ENCODE data around the gene SLC25A1.

SLC25A1 gene

DNA sequence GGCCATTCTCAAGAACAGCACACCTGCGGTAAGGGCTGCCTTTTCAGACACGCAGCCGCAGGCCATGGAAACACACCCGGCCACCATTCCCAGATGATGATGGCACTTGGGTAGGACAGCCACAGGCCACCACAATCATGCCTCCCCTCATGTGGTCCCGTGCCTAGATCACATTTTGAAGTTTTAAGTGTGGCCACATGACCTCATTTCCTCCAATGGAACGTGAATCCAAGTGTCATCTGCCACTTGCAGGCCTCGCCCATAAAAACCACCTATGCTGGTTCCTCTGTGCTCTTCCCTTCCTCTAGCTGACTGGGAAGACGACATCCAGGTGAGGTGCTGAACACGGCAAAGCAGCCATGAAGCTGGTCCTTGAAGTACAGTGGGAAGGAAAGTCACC, 44.6 kb upstream of the SLC25A1 start:
- TF ChIP-seq, protein P1, sequence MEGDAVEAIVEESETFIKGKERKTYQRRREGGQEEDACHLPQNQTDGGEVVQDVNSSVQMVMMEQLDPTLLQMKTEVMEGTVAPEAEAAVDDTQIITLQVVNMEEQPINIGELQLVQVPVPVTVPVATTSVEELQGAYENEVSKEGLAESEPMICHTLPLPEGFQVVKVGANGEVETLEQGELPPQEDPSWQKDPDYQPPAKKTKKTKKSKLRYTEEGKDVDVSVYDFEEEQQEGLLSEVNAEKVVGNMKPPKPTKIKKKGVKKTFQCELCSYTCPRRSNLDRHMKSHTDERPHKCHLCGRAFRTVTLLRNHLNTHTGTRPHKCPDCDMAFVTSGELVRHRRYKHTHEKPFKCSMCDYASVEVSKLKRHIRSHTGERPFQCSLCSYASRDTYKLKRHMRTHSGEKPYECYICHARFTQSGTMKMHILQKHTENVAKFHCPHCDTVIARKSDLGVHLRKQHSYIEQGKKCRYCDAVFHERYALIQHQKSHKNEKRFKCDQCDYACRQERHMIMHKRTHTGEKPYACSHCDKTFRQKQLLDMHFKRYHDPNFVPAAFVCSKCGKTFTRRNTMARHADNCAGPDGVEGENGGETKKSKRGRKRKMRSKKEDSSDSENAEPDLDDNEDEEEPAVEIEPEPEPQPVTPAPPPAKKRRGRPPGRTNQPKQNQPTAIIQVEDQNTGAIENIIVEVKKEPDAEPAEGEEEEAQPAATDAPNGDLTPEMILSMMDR (IDR thresholded peaks at IDR 0.05) = no peak
- Histone ChIP-seq H3K4me3 (no peak overlapping the region), H3K27ac (no peak overlapping the region)
- DNase-seq (ENCODE audit: low spot score) = no peak

DNA sequence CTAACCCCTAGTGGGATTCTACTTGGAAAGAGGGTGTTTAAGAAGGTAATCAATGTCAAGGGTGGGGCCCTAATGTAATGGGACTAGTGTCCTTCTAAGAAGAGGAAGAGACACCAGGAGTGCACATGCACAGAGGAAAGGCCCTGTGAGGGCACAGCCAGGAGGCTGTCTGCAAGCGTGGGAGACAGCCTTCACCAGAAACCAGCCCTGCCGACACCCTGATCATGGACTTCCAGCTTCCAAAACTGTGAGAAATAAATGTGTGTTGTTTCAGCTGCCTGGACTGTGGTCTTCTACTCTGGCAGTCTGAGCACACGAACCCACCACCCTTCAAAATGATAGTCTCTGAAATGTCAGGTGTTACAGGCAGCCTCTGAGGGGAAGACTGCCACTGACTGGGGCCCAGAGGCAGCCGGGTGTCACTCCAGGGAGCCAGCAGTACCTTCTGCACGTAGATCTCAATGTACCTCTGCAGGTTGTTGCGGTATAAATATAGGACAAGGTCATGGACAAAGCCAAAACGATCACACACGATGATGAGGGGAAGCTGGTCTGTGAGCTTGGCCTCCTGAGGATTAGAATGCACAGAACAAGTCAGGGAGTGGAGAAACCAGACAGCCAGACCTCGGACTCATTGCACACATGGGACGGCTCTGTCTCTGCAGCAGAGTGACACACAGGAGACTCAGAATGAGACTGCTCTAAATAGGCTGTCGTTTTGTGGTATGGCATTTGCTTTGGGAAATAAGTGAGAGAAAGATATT, 43.9 kb upstream of the SLC25A1 start:
- H3K4me3 ChIP-seq = no peak overlapping the region
- TF ChIP-seq, protein P1 (IDR thresholded peaks at IDR 0.05) = no peak
- H3K27ac ChIP-seq = no peak overlapping the region
- no peak for DNase-seq (ENCODE audit: low spot score)

DNA sequence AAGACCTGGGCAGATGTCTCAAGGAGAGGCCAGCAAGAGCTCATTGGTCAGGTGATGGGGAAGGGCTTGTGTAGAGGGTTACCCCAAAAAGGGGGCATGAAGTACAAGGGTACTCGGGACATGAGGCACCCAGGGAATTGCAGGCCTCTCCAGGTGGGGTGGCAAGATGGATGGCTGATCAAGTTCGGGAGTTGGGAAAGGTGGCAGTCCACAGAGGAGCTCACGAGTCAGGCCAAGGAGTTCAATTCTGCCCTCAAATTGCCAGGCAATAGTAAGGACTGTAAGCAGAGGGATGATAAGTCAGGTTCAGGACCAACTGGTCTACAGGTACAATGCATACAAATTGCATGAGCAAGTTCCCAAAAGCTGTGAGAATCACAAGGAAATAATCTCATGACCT, 42.3 kb upstream of the SLC25A1 start:
- H3K4me3 ChIP-seq = no peak overlapping the region
- TF ChIP-seq, protein P1 (IDR thresholded peaks at IDR 0.05) = no peak

DNA sequence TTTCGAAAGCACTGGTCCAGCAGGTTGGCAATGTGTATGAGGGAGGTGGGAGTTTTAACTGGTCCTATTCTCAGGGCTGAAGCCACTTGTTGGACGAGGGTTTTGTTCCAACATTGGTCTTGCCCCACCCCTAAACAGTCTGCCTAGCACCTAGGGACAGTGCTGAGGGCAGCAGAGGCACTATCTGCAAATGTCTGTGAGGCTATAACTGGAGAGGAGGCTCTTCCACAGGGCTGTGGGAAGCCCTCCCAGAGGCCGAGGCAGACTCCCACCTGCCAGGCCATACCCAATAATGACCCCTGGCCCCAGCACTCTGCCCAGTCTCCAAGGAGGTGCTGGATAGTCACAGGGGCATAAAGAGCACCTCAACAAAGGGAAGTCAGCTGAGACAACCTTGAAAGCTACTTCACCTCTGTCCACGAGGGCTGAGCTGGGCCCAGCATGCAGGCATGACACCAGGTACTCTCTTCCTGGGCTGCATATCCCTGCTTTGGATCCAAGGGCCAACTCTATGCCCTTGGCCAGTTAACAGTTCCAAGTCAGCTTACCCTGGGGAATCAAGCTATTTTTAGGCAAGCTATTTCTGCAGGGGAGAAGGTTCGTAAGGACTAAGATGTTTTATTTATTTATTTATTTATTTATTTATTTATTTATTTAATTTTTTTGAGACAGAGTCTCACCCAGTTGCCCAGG, 40.2 kb upstream of the SLC25A1 start:
- TF ChIP-seq, protein P1 (IDR thresholded peaks at IDR 0.05) = no peak
- no peak for DNase-seq (ENCODE audit: low spot score)
- no peak overlapping the region for H3K27ac ChIP-seq
- H3K4me3 ChIP-seq = no peak overlapping the region

More for the DNA sequence above, 42.3 kb upstream of the SLC25A1 start:
- no peak overlapping the region for H3K27ac ChIP-seq
- no peak for DNase-seq (ENCODE audit: low spot score)

DNA sequence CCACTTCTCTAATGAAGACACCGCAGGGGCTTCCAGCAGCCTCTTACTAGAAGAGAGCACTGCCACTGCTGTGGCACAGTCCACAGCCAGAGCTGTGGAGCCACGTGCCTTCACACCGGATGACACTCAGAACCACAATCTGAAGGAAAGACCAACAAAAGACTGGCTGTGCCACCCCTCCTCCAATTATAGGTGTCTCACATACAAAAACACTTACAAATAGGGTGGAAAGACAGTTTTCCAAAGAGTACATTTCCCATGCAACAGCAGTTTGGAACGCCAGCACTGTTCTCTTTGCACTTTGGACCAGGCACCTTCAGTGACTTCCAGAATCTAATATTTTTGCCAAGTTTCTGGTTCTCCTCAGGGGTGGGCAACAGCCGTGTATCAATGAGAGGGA, 38.0 kb upstream of the SLC25A1 start:
- Histone ChIP-seq H3K4me3 (no peak overlapping the region), H3K27ac (no peak overlapping the region)
- TF ChIP-seq, protein P1 (IDR thresholded peaks at IDR 0.05) = no peak
- DNase-seq (ENCODE audit: low spot score) = no peak

DNA sequence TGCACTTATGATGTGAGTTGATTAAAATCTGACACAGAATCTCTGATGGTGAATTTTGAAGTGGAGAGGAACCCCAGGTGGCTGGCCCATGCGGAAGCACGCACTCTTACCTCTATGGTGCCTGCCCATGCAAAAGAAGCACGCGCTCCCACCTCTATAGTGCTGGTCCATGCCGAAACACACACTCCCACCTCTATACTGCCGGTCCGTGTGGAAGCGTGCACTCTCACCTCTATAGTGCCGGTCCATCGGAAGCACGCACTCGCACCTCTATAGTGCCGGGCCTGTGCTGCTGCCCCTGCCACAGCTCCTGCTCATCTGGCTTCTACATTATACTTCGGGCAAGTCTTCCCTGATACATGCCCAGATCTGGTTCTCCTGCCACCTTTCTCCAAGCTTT, 36.8 kb upstream of the SLC25A1 start:
- TF ChIP-seq, protein P1 (IDR thresholded peaks at IDR 0.05) = no peak
- Histone ChIP-seq H3K27ac (no peak overlapping the region), H3K4me3 (no peak overlapping the region)
- DNase-seq (ENCODE audit: low spot score) = no peak

DNA sequence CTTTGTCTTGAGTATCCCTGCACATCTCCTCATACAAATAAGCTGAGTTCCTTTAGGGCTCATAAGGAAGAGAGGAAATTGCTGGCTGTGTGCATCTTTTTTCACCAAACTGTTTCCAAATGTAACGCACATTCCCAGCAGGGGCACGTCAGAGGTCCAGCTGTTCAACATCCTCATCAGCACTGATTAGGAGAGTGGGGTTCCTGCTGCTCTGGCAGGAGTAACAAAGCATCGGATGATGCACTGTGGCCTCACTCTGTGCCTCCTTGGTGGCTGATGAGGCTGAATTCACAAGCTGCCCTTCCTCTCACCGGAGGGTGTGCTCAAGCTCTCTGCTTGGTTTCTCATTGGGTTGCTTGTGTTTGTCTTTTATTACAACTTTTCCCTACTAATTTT, 35.5 kb upstream of the SLC25A1 start:
- no peak overlapping the region for H3K27ac ChIP-seq
- no peak for DNase-seq (ENCODE audit: low spot score)
- no peak overlapping the region for H3K4me3 ChIP-seq
- TF ChIP-seq, protein P1 (IDR thresholded peaks at IDR 0.05) = no peak
